Measurements from ENCODE around the gene CDC23. TPM values are rescaled to one million over a fixed set of nuclear protein-coding genes. Genes with fewer than 3 reads are reported as not detected.
"Not testable (repeated sequence)": the region's sequence is repeated elsewhere in the genome, so short reads cannot be mapped to it uniquely, and the experiment has no call there.

The CDC23 gene
- total and polyA plus RNA-seq, 2 of the 4 experiments (the other 2 are of a cell fraction) = 21.1 to 28.0 TPM

DNA sequence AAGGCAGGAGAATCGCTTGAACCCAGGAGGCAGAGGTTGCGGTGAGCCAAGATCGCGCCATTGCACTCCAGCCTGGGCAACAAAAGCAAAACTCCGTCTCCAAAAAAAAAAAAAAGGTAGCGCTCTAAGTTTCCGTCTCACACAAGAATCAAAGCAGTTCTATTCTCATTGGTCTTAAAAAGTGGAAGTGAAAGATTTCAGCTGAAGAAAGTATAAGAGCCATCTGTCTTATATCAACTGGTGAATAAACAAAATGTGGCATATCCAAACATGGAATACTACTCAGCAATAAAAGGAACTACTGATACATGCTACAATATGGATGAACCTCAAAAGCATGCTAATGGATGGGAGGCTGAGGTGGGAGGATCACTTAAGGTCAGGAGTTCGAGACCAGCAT, 19.3 kb downstream of the CDC23 start:
- CTCF ChIA-PET = interaction anchor here (0.6 kb wide), 1 partner anchor 160 kb away, joined by 3 read pairs; no protein-coding TSS in a partner anchor
- H3K27ac ChIP-seq (ENCODE audit: insufficient read depth, low read length); in situ Hi-C loops (cut with MboI; ENCODE audit: low sequenced_read_pairs); DNase-seq; H3K9ac ChIP-seq (ENCODE audit: low read depth, low read length); H3K27me3 ChIP-seq (ENCODE audit: control insufficient read depth, insufficient read depth, low read length); H2AFZ ChIP-seq (replicated peaks; ENCODE audit: low read length, poor library complexity); H2BK20ac ChIP-seq (ENCODE audit: low read depth, low read length); H2AK5ac ChIP-seq (ENCODE audit: low read depth, low read length); H3K4me1 ChIP-seq (ENCODE audit: control insufficient read depth, insufficient read depth, low read length); H2BK5ac ChIP-seq (ENCODE audit: low read depth, low read length, poor library complexity, severe bottlenecking); H3K9me1 ChIP-seq (ENCODE audit: insufficient read depth, low read length); ATAC-seq (ENCODE audit: low read depth); H3K4ac ChIP-seq (ENCODE audit: low read depth, low read length); H3K14ac ChIP-seq (replicated peaks; ENCODE audit: low read depth, low read length); intact Hi-C loops (cut with micrococcal nuclease); POLR2A ChIA-PET (ENCODE audit: unreplicated experiment); H3K18ac ChIP-seq (ENCODE audit: low read depth, low read length); H3K4me2 ChIP-seq (ENCODE audit: low read depth, low read length); dilution Hi-C loops (cut with HindIII; ENCODE audit: low sequenced_read_pairs, unreplicated experiment); H4K20me1 ChIP-seq (ENCODE audit: insufficient read depth, low read length); H3K79me1 ChIP-seq (ENCODE audit: low read depth in 1 of 2, low read length in 2 of 2); H3K9me3 ChIP-seq (ENCODE audit: control insufficient read depth, insufficient read depth, low read length); H3K23ac ChIP-seq (ENCODE audit: low read depth, low read length); H3K56ac ChIP-seq (ENCODE audit: extremely low read depth, insufficient read depth, low read length); BruUV-seq (replicated peaks); H3K4me3 ChIP-seq (ENCODE audit: insufficient read depth, low read depth, low read length); H4K91ac ChIP-seq (ENCODE audit: insufficient read depth, low read depth, low read length); H2BK120ac ChIP-seq (ENCODE audit: low read depth, low read length); H2AK9ac ChIP-seq (replicated peaks; ENCODE audit: low read depth, low read length, poor library complexity); H2BK15ac ChIP-seq (ENCODE audit: low read depth, low read length); H4K5ac ChIP-seq (ENCODE audit: low read depth, low read length); H4K8ac ChIP-seq (ENCODE audit: low read depth in 2 of 2, low read length in 2 of 2): not testable (repeated sequence)
- H3K36me3 ChIP-seq (ENCODE audit: control insufficient read depth, insufficient read depth, low read length) = peaks cover 31% of the 10 kb centered on the region
- WGBS, 2 experiments (ENCODE audit: extremely low coverage in 2 of 2, insufficient read length in 1 of 2) = no CpG with 5 or more reads among the region's 8 CpGs
